Parathyroid adenoma (tissue), 2 donors: ENCODE measurements around the gene SP5.
"Not testable (repeated sequence)": the region's sequence is repeated elsewhere in the genome, so short reads cannot be mapped to it uniquely, and the experiment has no call there.

Experiments used
- H2AFZ ChIP-seq: fragments of 300-600 bp; sonication (generic); one replicate; pipeline ENCODE4 v1.7.0; 2017; ENCODE audit warnings: antibody characterized with exemption, mild to moderate bottlenecking
- H3K27ac ChIP-seq: fragments of 300-600 bp; sonication (generic); one replicate; pipeline ENCODE4 v1.7.0; 2017
- H3K27me3 ChIP-seq: fragments of 300-600 bp; sonication (generic); one replicate; pipeline ENCODE4 v1.7.0; 2017; ENCODE audit warnings: low read length; ENCODE audit not compliant: control insufficient read depth, insufficient read depth
- H3K36me3 ChIP-seq: fragments of 300-600 bp; sonication (generic); one replicate; pipeline ENCODE4 v1.7.0; 2017; ENCODE audit warnings: low read length; ENCODE audit not compliant: control insufficient read depth, insufficient read depth
- H3K4me1 ChIP-seq: fragments of 300-600 bp; sonication (generic); one replicate; pipeline ENCODE4 v1.7.0; 2017; ENCODE audit warnings: control low read depth
- H3K4me2 ChIP-seq: fragments of 300-600 bp; sonication (generic); one replicate; pipeline ENCODE4 v1.7.0; 2017; ENCODE audit warnings: low read length
- H3K4me3 ChIP-seq: fragments of 300-600 bp; sonication (generic); one replicate; pipeline ENCODE4 v1.7.0; 2017; ENCODE audit warnings: low read depth, low read length
- H3K79me2 ChIP-seq: fragments of 300-600 bp; sonication (generic); one replicate; pipeline ENCODE4 v1.7.0; 2017; ENCODE audit warnings: control low read depth
- H3K9ac ChIP-seq: fragments of 300-600 bp; sonication (generic); one replicate; pipeline ENCODE4 v1.7.0; 2017; ENCODE audit warnings: mild to moderate bottlenecking
- H3K9me3 ChIP-seq: fragments of 300-600 bp; sonication (generic); one replicate; pipeline ENCODE4 v1.7.0; 2017; ENCODE audit warnings: low read length; ENCODE audit not compliant: control insufficient read depth
- CTCF ChIP-seq: fragments of 300-600 bp; sonication (generic); IDR thresholded peaks from one replicate; pipeline ENCODE4 v1.7.0; 2017; ENCODE audit warnings: antibody characterized with exemption, mild to moderate bottlenecking
- donor health status: primary hyperparathyroidism.

Gene SP5

GRCh38 chr2:170715062-170715931, at the start of gene SP5:
Gene SP5, plus strand, starts transcription at chr2:170715337. Its CDS starts 176 bp downstream, at chr2:170715513.
- Histone ChIP-seq H3K9me3 (no peaks in the 10 kb centered on the region), H2AFZ (peak within 1 kb of the TSS; percentile 94), H3K9ac (no peak within 1 kb of the TSS), H3K27me3 (no peaks in the 10 kb centered on the region), H3K4me2 (peak within 1 kb of the TSS; percentile 97), H3K79me2 (no peaks in the 10 kb centered on the region), H3K27ac (peak within 1 kb of the TSS; percentile 6), H3K4me1 (peaks cover 2% of the 10 kb centered on the region), H3K4me3 (peak within 1 kb of the TSS; percentile 76), H3K36me3 (no peaks in the 10 kb centered on the region)
- no peak for TF ChIP-seq CTCF

GRCh38 chr2:170665743-170666142, 49.4 kb upstream of the SP5 start:
- Histone ChIP-seq H3K4me3 (no peak overlapping the region), H3K79me2 (no peaks in the 10 kb centered on the region), H3K9me3 (no peaks in the 10 kb centered on the region), H3K4me2 (no peak overlapping the region), H3K27me3 (no peaks in the 10 kb centered on the region), H3K4me1 (no peaks in the 10 kb centered on the region), H3K27ac (no peak overlapping the region), H3K36me3 (no peaks in the 10 kb centered on the region), H3K9ac (no peak overlapping the region), H2AFZ (no peak overlapping the region)
- no peak for TF ChIP-seq CTCF

GRCh38 chr2:170669909-170670308, 45.2 kb upstream of the SP5 start:
- Histone ChIP-seq H3K4me3 (no peak overlapping the region), H2AFZ (no peak overlapping the region), H3K27ac (no peak overlapping the region), H3K36me3 (no peaks in the 10 kb centered on the region), H3K9me3 (no peaks in the 10 kb centered on the region), H3K4me2 (no peak overlapping the region), H3K4me1 (no peaks in the 10 kb centered on the region), H3K9ac (no peak overlapping the region), H3K27me3 (no peaks in the 10 kb centered on the region), H3K79me2 (no peaks in the 10 kb centered on the region)
- no peak for TF ChIP-seq CTCF

GRCh38 chr2:170670651-170671050, 44.5 kb upstream of the SP5 start:
- no peak overlapping the region for H3K27ac ChIP-seq
- H3K4me2 ChIP-seq: no peak overlapping the region
- no peaks in the 10 kb centered on the region for H3K27me3 ChIP-seq
- H3K36me3 ChIP-seq: no peaks in the 10 kb centered on the region
- H3K9me3 ChIP-seq: no peaks in the 10 kb centered on the region
- no peak overlapping the region for H3K4me3 ChIP-seq
- H3K4me1 ChIP-seq: no peaks in the 10 kb centered on the region
- H2AFZ ChIP-seq: no peak overlapping the region
- TF ChIP-seq CTCF: no peak
- no peak overlapping the region for H3K9ac ChIP-seq
- H3K79me2 ChIP-seq: no peaks in the 10 kb centered on the region

- Histone ChIP-seq H3K79me2 (no peaks in the 10 kb centered on the region), H3K27ac (no peak overlapping the region), H3K9me3 (no peaks in the 10 kb centered on the region), H3K4me2 (no peak overlapping the region), H3K27me3 (no peaks in the 10 kb centered on the region), H2AFZ (no peak overlapping the region), H3K36me3 (no peaks in the 10 kb centered on the region), H3K9ac (no peak overlapping the region), H3K4me3 (no peak overlapping the region), H3K4me1 (no peaks in the 10 kb centered on the region)
- no peak for TF ChIP-seq CTCF
These were observed 44.1 kb upstream of the SP5 start for GRCh38 chr2:170671079-170671478.

GRCh38 chr2:170674282-170674681, 40.9 kb upstream of the SP5 start:
- not testable (repeated sequence) for H3K4me3 ChIP-seq, H3K4me1 ChIP-seq, H2AFZ ChIP-seq, H3K27ac ChIP-seq, H3K4me2 ChIP-seq, H3K9me3 ChIP-seq, H3K79me2 ChIP-seq, H3K36me3 ChIP-seq, H3K9ac ChIP-seq, H3K27me3 ChIP-seq
